Subcutaneous adipose tissue (tissue), 4 donors: ENCODE results near the gene CXCL12. TPM values are rescaled to one million over a fixed set of nuclear protein-coding genes. Genes with fewer than 3 reads are reported as not detected.

Source experiments
- CTCF ChIP-seq: fragments of 450-650 bp; IDR thresholded peaks from one replicate; pipeline ENCODE4 v1.5.1; 2016; ENCODE audit warnings: low read depth, mild to moderate bottlenecking, control low read depth, antibody characterized with exemption, moderate library complexity
- total RNA-seq, 4 donors: library from RNA; depleted of rRNA; stranded (reverse); fragments of >200 nt; gene quantifications; one replicate each; pipeline ENCODE4 v1.1.0, GENCODE V29; 2016

CXCL12 gene
- total RNA-seq, 4 donors from 2014 or later, result 75.0 to 156 (median 91.6) TPM

- TF ChIP-seq CTCF, result no peak
Measured at GRCh38 chr10:44337081-44337480, 47.8 kb downstream of the CXCL12 start.

DNA sequence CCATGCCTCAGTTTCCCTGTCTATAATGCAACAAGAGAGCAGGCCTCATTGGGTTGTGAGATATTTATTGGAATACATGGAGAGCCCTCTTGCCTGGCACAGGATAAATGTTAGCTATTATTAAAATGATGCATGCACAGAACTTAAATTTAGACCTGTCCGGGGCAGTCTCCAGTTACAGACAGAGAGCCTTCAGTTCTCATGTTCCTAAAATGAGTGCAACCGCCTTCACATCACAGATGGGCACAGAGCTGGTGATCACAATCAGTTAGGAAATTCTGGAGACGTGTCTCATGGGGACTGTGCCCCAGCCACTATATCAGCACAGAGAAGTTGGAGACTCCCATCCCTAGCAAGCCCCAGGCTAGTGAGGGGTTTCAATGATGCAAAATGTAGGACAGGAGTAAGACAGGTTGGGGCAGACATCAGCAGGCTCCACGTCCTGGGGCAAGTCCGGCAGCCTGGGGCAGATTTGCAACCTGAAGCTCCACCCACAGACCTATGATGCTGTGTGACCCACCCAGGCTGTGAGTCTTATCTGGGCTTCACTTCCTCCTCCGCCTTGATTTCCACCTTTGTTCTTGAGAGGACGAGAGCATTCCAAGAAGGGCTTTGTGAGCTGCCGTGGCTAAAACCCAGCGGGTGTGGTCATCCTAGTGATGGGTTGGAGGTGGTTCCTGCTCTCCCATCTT, 49.4 kb downstream of the CXCL12 start:
- no peak for TF ChIP-seq CTCF

- no peak for TF ChIP-seq CTCF
Measured at GRCh38 chr10:44334621-44335184, 50.2 kb downstream of the CXCL12 start.

GRCh38 chr10:44334091-44334490, 50.8 kb downstream of the CXCL12 start:
- TF ChIP-seq CTCF, result no peak

- no peak for TF ChIP-seq CTCF
Measured at GRCh38 chr10:44333511-44333910, 51.4 kb downstream of the CXCL12 start.

GRCh38 chr10:44332465-44332864, 52.4 kb downstream of the CXCL12 start:
- no peak for TF ChIP-seq CTCF

GRCh38 chr10:44330431-44330830, 54.5 kb downstream of the CXCL12 start:
- no peak for TF ChIP-seq CTCF
